ENCODE measurements around the gene FADS1.

FADS1 gene

DNA sequence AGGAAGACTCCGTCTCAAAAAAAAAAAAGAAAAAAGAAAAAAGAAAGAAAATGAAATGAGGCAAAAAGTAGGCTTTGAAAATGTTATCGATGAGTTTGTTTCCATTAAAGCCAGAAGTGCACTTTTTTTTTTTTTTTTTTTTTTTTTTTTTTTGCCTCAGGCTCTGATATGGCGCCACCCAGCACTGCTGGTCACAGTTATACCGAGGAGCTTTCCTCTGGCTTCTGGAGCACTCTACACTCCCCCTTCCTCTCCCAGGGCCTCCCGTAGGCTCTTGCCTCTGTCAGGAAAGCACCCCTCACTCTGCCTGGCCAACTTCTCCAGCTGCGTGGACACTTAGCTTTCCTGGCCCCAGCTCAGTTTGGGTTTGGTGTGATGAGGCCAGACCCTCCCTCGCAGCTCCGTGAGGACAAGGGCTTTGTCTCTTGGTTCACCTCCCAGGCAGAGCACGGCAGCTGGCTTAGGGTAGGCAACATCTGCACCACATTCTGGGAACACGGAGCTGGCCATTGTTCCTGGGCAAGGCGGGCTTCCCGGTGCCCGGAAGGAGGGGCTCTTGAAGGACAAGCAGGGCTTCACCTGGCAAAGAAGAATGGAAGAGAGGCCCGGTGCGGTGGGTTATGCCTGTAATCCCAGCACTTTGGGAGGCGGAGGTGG is 28.2 kb upstream of the FADS1 start:
- no peak for DNase-seq

GRCh38 chr11:61842528-61842820 is 25.7 kb upstream of the FADS1 start:
- DNase-seq: no peak

GRCh38 chr11:61841636-61842527 is 25.1 kb upstream of the FADS1 start:
- DNase-seq: no peak

- DNase-seq: no peak
Observed at GRCh38 chr11:61840371-61840770, 23.6 kb upstream of the FADS1 start.

GRCh38 chr11:61839742-61840141 is 22.9 kb upstream of the FADS1 start:
- no peak for DNase-seq

- DNase-seq: no peak
Observed at GRCh38 chr11:61838921-61839320, 22.1 kb upstream of the FADS1 start.

DNA sequence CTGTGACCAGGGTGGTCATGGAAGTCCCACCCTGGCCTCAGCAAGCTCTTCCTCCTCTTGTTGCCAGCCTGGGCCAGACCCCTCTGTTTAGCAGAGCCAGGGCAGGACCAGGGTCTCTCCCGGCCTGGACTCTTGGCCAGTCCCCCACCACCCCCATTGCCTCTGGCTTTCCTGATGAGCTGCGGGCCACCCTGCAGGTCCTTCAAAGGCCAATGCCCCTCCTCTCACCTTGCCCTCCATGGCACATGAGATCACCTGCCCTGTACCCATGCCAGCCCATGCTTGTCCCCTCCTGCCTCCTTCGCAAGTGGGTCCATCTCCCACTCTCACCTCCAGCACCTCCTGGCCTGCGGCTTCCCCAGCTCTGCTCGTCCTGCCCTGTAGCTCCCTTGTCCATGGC is 21.7 kb upstream of the FADS1 start:
- DNase-seq: no peak

GRCh38 chr11:61837411-61838005 is 20.7 kb upstream of the FADS1 start:
- DNase-seq: no peak

DNA sequence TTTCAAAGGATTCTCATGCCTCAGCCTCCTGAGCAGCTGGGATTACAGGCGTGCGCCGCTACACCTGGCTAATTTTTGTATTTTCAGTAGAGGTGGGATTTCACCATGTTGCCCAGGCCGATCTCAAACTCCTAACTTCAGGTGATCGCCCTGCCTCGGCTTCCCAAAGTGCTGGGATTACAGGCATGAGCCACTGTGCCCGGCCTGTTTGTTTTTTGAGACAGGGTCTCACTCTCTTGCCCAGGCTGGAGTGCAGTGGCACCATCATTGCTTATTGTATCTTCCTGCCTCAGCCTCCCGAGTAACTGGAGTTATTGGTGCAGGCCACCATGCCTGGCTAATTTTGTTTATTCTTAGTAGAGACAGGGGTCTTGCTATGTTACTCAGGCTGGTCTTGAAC is 19.4 kb upstream of the FADS1 start:
- DNase-seq: no peak

GRCh38 chr11:61834278-61835048 is 17.7 kb upstream of the FADS1 start:
- peak; percentile 73 for DNase-seq

- DNase-seq: no peak
Observed at GRCh38 chr11:61833926-61834277, 17.1 kb upstream of the FADS1 start.

- no peak for DNase-seq
Observed at GRCh38 chr11:61833471-61833870, 16.7 kb upstream of the FADS1 start.

GRCh38 chr11:61832754-61833153 is 16.0 kb upstream of the FADS1 start:
- DNase-seq: no peak

GRCh38 chr11:61832207-61832606 is 15.4 kb upstream of the FADS1 start:
- DNase-seq: no peak

- DNase-seq: no peak
Observed at GRCh38 chr11:61830237-61831105, 13.7 kb upstream of the FADS1 start.

DNA sequence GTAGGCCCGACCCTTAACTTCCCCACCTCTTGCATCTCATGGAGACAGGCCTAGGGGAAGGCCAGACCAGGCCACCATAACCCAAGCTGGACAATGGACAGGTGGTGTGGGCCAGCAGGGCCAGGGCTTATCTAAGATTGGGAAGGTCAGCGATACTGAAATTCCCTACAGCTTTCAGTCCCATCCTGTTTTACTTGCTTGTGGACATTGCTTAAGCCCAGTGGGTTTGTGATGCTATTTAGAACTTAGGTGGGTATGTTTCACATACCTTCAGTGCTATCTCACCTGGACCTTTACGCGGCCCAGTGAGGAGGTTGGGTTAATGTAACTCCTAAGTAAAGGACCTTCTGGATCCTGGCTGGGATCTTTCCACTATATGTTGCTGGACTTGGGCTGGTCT is 13.0 kb upstream of the FADS1 start:
- no peak for DNase-seq

- DNase-seq: peak; percentile 70
Observed at GRCh38 chr11:61828629-61829407, 12.0 kb upstream of the FADS1 start.

DNA sequence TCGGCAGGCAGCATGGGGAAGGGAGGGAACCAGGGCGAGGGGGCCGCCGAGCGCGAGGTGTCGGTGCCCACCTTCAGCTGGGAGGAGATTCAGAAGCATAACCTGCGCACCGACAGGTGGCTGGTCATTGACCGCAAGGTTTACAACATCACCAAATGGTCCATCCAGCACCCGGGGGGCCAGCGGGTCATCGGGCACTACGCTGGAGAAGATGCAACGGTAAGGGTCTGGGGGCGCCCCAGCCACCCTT is 11.5 kb upstream of the FADS1 start:
- no peak for DNase-seq

DNA sequence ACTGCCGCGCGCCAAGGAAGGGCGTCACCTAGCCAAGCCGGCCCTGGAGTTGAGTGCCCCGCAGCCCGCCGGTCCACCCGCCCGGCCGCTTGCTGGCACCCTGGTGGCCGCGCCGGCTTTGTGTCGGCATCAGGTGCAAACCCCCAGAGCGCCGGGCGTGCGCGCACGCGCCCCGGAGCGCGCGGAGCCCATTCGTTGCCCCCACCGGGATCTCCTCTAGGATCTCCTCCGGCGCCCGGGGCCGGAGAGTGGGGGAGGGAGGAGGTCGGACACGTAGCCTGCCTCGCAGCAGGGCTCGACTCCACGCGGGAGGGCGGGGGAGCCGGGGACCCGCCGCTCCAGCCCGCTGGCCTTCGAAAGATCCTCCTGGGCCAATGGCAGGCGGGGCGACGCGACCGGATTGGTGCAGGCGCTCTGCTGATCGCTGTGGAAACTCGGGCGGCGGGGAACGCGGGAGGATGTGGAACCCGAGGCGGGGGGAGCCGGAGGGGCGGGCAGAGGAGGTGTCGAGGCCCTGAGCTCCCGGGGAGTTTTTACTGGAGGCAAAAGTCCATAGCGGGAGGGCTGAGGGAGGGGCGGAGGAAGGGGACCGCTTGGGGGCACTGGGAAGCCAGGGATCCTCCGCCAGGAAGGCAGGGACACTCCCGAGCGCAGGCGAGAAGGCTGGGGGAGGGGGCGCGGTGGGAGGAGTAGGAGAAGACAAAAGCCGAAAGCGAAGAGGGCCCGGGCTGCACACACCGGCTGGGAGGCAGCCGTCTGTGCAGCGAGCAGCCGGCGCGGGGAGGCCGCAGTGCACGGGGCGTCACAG is 11.0 kb upstream of the FADS1 start, which contains the start of gene FADS2:
Gene FADS2, plus strand, starts transcription at position 730 of the 808 bp plus-strand sequence. CDS start 91 bp downstream, outside the sequence.
- peak; percentile 85 for DNase-seq

DNA sequence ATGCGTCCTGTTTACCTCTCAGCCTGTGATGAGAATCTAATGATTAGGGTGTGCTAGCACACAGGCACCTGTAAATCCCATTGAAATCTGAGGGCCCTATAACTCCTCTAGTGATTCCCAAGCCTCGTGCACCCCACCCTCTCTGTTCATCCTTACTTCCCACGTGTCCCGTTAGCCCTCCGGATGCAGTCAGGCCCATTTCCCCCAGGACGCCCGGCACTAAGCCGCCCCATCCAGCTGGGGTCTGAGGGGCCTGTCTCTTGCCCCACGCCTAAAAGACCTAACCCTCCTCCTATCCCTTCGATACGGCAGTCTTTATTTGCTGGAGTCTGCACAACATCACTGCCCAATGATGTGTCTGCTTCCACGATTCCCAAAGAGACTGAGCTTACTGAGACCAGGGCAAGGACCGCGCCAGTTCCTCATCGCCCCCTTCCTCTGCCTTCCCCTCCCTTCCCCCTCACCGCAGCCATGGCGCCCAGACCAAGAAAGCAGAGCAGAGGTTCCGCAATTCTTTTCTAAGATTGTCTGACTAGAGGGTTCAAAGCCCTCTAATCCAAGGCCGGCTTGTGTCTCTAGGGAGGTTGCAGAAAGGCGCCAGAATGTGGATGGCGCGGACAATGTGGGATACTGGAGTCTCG is 10.2 kb upstream of the FADS1 start:
- no peak for DNase-seq

Measured in activated CD8-positive, alpha-beta memory T cell treated with anti-CD3 and anti-CD28 coated beads for 24 hours (primary cell).